HCT116 (cell line): ENCODE results near the gene ADPRHL1. TPM values are rescaled to one million over a fixed set of nuclear protein-coding genes. Genes with fewer than 3 reads are reported as not detected.

ENCODE experiments used
- ATAC-seq: fragments of 200-7000 bp; cut with Tn5 transposase; 2 replicates; pipeline ENCODE4 v1.9.1; 2020; ENCODE audit warnings: mild to moderate bottlenecking, moderate library complexity
- BruUV-seq: library from RNA; stranded (reverse); fragments of 400-500 nt; replicated peaks from 2 replicates; lab custom pipeline; 2021; lab: Mats Ljungman, UMichigan
- CTCF ChIA-PET: fragments of 300-600 bp; sonication (Branson Sonifier 250); formaldehyde crosslinking; loops from one replicate; lab custom pipeline; 2021; ENCODE audit warnings: antibody characterized with exemption; lab: Charles Lee
- POLR2A ChIA-PET: fragments of 300-600, 350-600 bp; sonication (Branson Sonifier 250); formaldehyde crosslinking; loops from one replicate; lab custom pipeline; 2021; ENCODE audit warnings: antibody characterized with exemption; lab: Charles Lee
- RAD21 ChIA-PET, 2 experiments: fragments of 300-600 bp; sonication (Branson Sonifier 250); formaldehyde crosslinking; loops; one replicate each; lab custom pipeline; 2023; ENCODE audit warnings: low total read pairs in 2 of 2; ENCODE audit not compliant: uncharacterized antibody in 2 of 2, unreplicated experiment in 2 of 2, low non-redundant PET in 1 of 2; lab: Charles Lee
- DNase-seq: peaks from one replicate; pipeline ENCODE4 v3.0.0-alpha.2; 2010; ENCODE audit warnings: low read depth, low spot score
- H2AFZ ChIP-seq: fragments of 200-600 bp; shearing (Covaris generic), sonication (generic); 2 replicates; pipeline ENCODE4 v1.6.1; 2017; ENCODE audit warnings: low read depth, mixed run types, mixed read lengths, antibody characterized with exemption, low read length; ENCODE audit not compliant: poor library complexity, severe bottlenecking
- H3K27ac ChIP-seq: 2 replicates; pipeline ENCODE4 v1.5.1; 2012; ENCODE audit warnings: low read depth, low read length
- H3K27me3 ChIP-seq: fragments of 200-600 bp; sonication (generic); 2 replicates; pipeline ENCODE4 v1.6.1; 2016; ENCODE audit warnings: mixed run types, low read length, mixed read lengths; ENCODE audit not compliant: insufficient read depth
- H3K36me3 ChIP-seq, 2 experiments: fragments of 200-500 bp in 1 of 2; fragments of 200-600 bp in 1 of 2; sonication (Bioruptor generic) in 1 of 2; sonication (generic) in 1 of 2; 2 replicates each; pipeline versions ENCODE4 v1.5.1 to v1.6.1; 2014 to 2016; ENCODE audit warnings: low read length in 2 of 2, inconsistent platforms in 1 of 2, mixed read lengths in 1 of 2, mixed run types in 1 of 2; ENCODE audit not compliant: insufficient read depth in 2 of 2, control insufficient read depth in 1 of 2
- H3K4me1 ChIP-seq, 2 experiments: fragments of 200-600 bp in 1 of 2; sonication (generic) in 1 of 2; 2 replicates each; pipeline versions ENCODE4 v1.5.1 to v1.6.1; 2012 to 2017; ENCODE audit warnings: low read length in 2 of 2, inconsistent platforms in 1 of 2, mild to moderate bottlenecking in 1 of 2, mixed read lengths in 1 of 2, mixed run types in 1 of 2, moderate library complexity in 1 of 2; ENCODE audit not compliant: insufficient read depth in 2 of 2, control insufficient read depth in 1 of 2
- H3K4me2 ChIP-seq: fragments of 200-600 bp; sonication (generic); 2 replicates; pipeline ENCODE4 v1.6.1; 2017; ENCODE audit warnings: mixed run types, low read length, mixed read lengths
- H3K4me3 ChIP-seq, 2 experiments: fragments of 200-600 bp in 1 of 2; sonication (generic) in 1 of 2; replicated peaks in 1 of 2; 2 replicates each; pipeline ENCODE4 v1.5.1; 2011 to 2016; ENCODE audit warnings: low read length in 2 of 2, control low read depth in 1 of 2, low read depth in 1 of 2, mild to moderate bottlenecking in 1 of 2, mixed read lengths in 1 of 2, mixed run types in 1 of 2
- H3K79me2 ChIP-seq: fragments of 200-600 bp; sonication (generic); 2 replicates; pipeline ENCODE4 v1.6.1; 2017; ENCODE audit warnings: mild to moderate bottlenecking, mixed run types, low read length, moderate library complexity, mixed read lengths; ENCODE audit not compliant: insufficient read depth
- H3K9ac ChIP-seq: fragments of 200-600 bp; sonication (generic); 2 replicates; pipeline ENCODE4 v1.6.1; 2016; ENCODE audit warnings: low read length, mixed read lengths
- H3K9me2 ChIP-seq: fragments of 200-600 bp; sonication (generic), shearing (Covaris generic); 2 replicates; pipeline ENCODE4 v1.6.1; 2017; ENCODE audit warnings: mixed run types, mild to moderate bottlenecking, moderate library complexity; ENCODE audit not compliant: insufficient read depth
- H3K9me3 ChIP-seq, 2 experiments: fragments of 200-500 bp in 1 of 2; fragments of 200-600 bp in 1 of 2; sonication (Bioruptor generic) in 1 of 2; sonication (generic) in 1 of 2; 2 replicates each; pipeline ENCODE4 v1.6.1; 2014 to 2017; ENCODE audit warnings: low read length in 2 of 2, mixed read lengths in 2 of 2, inconsistent platforms in 1 of 2, low read depth in 1 of 2, mild to moderate bottlenecking in 1 of 2, mixed run types in 1 of 2, moderate library complexity in 1 of 2; ENCODE audit not compliant: control insufficient read depth in 1 of 2, insufficient read depth in 1 of 2
- H4K20me1 ChIP-seq: fragments of 200-600 bp; sonication (generic), shearing (Covaris generic); 2 replicates; pipeline ENCODE4 v1.6.1; 2017; ENCODE audit warnings: mixed run types, mild to moderate bottlenecking, moderate library complexity; ENCODE audit not compliant: insufficient read depth
- CBX3 ChIP-seq: IDR thresholded peaks from 2 replicates; pipeline ENCODE4 v1.6.1; 2012; ENCODE audit warnings: low read depth
- EZH2 ChIP-seq: fragments of 200-600 bp; sonication (generic); IDR thresholded peaks from 2 replicates; pipeline ENCODE4 v1.6.1; 2017; ENCODE audit warnings: antibody characterized with exemption, mixed run types
- FOSL1 ChIP-seq: IDR thresholded peaks from 2 replicates; pipeline ENCODE4 v1.6.1; 2012; ENCODE audit warnings: low read depth
- POLR2A ChIP-seq: IDR thresholded peaks from 2 replicates; pipeline ENCODE4 v1.7.0; 2011; ENCODE audit warnings: borderline replicate concordance; ENCODE audit not compliant: insufficient read depth, insufficient read length; ENCODE audit errors: extremely low read depth
- POLR2AphosphoS5 ChIP-seq: IDR thresholded peaks from 2 replicates; pipeline ENCODE4 v1.6.1; 2011; ENCODE audit warnings: mild to moderate bottlenecking, low read depth, low read length, moderate library complexity
- RAD21 ChIP-seq: IDR thresholded peaks from 2 replicates; pipeline ENCODE4 v1.6.1; 2012; ENCODE audit warnings: low read depth, mild to moderate bottlenecking
- SIN3A ChIP-seq: IDR thresholded peaks from 2 replicates; pipeline ENCODE4 v1.6.1; 2012; ENCODE audit warnings: low read depth
- SRF ChIP-seq: IDR thresholded peaks from 2 replicates; pipeline ENCODE4 v1.6.1; 2012; ENCODE audit warnings: low read depth
- ZFX ChIP-seq: fragments of 450-650 bp; IDR thresholded peaks from 2 replicates; pipeline ENCODE4 v1.6.1; 2017
- ZNF274 ChIP-seq: fragments of 200-500 bp; sonication (Bioruptor generic); IDR thresholded peaks from 2 replicates; pipeline ENCODE4 v1.6.1; 2014; ENCODE audit warnings: mild to moderate bottlenecking, low read depth, low read length, inconsistent platforms
- intact Hi-C: fragments of 100-400 bp; cut with micrococcal nuclease; formaldehyde crosslinking; loops from 2 replicates; pipeline ENCODE4 v1.10.0; 2022
- total RNA-seq: library from RNA; stranded (reverse); gene quantifications from one replicate; pipeline ENCODE4 v1.2.1, GENCODE V29; 2021; ENCODE audit not compliant: unreplicated experiment
- TF ChIP-seq, protein P1 (sequence below), 3 experiments: fragments of 200-600 bp in 1 of 3; sonication (generic) in 1 of 3; IDR thresholded peaks in 2 of 3; conservative IDR thresholded peaks in 1 of 3; 2 replicates each; pipeline ENCODE4 v1.5.1; 2012 to 2017; ENCODE audit warnings: low read depth in 2 of 3, low read length in 2 of 3, antibody characterized with exemption in 1 of 3, borderline replicate concordance in 1 of 3, control low read depth in 1 of 3, mild to moderate bottlenecking in 1 of 3, mixed read lengths in 1 of 3, mixed run types in 1 of 3, moderate library complexity in 1 of 3; ENCODE audit not compliant: insufficient read depth in 1 of 3
- TF ChIP-seq, protein P2 (sequence below): IDR thresholded peaks from 2 replicates; pipeline ENCODE4 v1.6.1; 2012
- TF ChIP-seq, protein P3 (sequence below): IDR thresholded peaks from 2 replicates; pipeline ENCODE4 v1.6.1; 2011; ENCODE audit warnings: mild to moderate bottlenecking, low read length, moderate library complexity; ENCODE audit not compliant: insufficient replicate concordance; ENCODE audit errors: extremely low read depth

ADPRHL1 gene
- total RNA-seq, 1 experiment from 2014 or later = 12.6 TPM

DNA sequence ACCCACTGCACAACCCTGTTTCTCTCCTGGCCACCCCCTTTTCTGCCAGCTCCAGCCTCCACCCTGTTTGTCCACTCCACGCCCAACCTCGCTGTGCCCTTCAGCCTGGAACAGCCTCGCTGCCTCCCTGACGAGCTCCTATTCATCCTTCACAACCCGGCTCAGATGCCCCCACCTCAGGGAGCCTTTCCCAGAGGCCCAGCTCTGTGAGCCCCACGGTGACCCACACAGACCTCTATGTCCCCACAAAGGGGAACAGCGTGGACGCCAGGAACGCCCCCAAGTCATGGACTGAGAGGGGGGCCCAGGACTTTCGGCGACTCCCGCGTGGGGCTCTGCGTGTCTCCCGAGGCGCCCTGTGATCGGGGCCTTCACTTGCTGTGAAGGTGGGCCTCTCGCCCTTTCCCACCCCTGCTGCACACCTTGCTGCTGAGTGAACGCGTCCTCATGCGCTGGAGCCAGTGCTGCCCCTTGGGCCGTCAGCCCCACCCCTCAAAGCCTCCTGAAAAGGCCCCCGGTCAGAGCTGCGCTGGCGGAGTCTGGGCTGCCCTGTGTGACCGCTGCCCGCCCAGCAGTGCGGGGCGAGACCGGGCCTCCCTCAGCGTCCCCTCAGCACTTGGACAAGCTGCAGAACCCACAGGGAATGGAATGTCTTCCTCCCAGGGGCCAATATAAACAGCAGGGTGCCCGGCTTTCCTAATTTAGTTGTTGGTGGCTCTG lies 40.0 kb downstream of the ADPRHL1 start:
- BruUV-seq = no TSS peak
- POLR2A ChIA-PET = no interaction called here
- no peak for DNase-seq
- intact Hi-C loops = no loop called here
- no peaks in the 10 kb centered on the region for H3K36me3 ChIP-seq
- peaks cover 17 to 23% of the 10 kb centered on the region in 2 experiments for H3K4me1 ChIP-seq
- no peak for TF ChIP-seq FOSL1
- no peak for TF ChIP-seq ZNF274
- TF ChIP-seq ZFX = no peak
- no peak for TF ChIP-seq POLR2A
- TF ChIP-seq, protein P1, sequence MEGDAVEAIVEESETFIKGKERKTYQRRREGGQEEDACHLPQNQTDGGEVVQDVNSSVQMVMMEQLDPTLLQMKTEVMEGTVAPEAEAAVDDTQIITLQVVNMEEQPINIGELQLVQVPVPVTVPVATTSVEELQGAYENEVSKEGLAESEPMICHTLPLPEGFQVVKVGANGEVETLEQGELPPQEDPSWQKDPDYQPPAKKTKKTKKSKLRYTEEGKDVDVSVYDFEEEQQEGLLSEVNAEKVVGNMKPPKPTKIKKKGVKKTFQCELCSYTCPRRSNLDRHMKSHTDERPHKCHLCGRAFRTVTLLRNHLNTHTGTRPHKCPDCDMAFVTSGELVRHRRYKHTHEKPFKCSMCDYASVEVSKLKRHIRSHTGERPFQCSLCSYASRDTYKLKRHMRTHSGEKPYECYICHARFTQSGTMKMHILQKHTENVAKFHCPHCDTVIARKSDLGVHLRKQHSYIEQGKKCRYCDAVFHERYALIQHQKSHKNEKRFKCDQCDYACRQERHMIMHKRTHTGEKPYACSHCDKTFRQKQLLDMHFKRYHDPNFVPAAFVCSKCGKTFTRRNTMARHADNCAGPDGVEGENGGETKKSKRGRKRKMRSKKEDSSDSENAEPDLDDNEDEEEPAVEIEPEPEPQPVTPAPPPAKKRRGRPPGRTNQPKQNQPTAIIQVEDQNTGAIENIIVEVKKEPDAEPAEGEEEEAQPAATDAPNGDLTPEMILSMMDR (IDR thresholded peaks at IDR 0.05 in 2 of 3, conservative IDR thresholded peaks at IDR 0.05 in 1 of 3; ENCODE audit: borderline replicate concordance in 1 of 3, insufficient read depth in 1 of 3, low read depth in 2 of 3, low read length in 2 of 3) = no peak
- TF ChIP-seq EZH2 = no peak
- TF ChIP-seq, protein P2, sequence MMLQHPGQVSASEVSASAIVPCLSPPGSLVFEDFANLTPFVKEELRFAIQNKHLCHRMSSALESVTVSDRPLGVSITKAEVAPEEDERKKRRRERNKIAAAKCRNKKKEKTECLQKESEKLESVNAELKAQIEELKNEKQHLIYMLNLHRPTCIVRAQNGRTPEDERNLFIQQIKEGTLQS = no peak
- no peak for TF ChIP-seq SRF
- TF ChIP-seq, protein P3, sequence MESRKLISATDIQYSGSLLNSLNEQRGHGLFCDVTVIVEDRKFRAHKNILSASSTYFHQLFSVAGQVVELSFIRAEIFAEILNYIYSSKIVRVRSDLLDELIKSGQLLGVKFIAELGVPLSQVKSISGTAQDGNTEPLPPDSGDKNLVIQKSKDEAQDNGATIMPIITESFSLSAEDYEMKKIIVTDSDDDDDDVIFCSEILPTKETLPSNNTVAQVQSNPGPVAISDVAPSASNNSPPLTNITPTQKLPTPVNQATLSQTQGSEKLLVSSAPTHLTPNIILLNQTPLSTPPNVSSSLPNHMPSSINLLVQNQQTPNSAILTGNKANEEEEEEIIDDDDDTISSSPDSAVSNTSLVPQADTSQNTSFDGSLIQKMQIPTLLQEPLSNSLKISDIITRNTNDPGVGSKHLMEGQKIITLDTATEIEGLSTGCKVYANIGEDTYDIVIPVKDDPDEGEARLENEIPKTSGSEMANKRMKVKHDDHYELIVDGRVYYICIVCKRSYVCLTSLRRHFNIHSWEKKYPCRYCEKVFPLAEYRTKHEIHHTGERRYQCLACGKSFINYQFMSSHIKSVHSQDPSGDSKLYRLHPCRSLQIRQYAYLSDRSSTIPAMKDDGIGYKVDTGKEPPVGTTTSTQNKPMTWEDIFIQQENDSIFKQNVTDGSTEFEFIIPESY = no peak
- TF ChIP-seq RAD21 = no peak
- TF ChIP-seq CBX3 = no peak
- no peak for TF ChIP-seq POLR2AphosphoS5
- TF ChIP-seq SIN3A = no peak
- peak overlapping the region; percentile 6; the same call in 1 of the 2 replicates for H3K27ac ChIP-seq
- H3K27me3 ChIP-seq = peaks cover 2% of the 10 kb centered on the region; the same call in 1 of the 2 replicates
- H3K4me2 ChIP-seq = no peak overlapping the region
- no peaks in the 10 kb centered on the region for H3K9me2 ChIP-seq
- H2AFZ ChIP-seq = no peak overlapping the region
- no peaks in the 10 kb centered on the region for H3K79me2 ChIP-seq
- H3K9me3 ChIP-seq = no peaks in the 10 kb centered on the region
- no peak overlapping the region for H3K9ac ChIP-seq
- CTCF ChIA-PET = no interaction called here
- H4K20me1 ChIP-seq = no peaks in the 10 kb centered on the region
- no peak for ATAC-seq
- RAD21 ChIA-PET = no interaction called here
- H3K4me3 ChIP-seq = no peak overlapping the region
